Osteocyte (in vitro differentiated cells): Measurements from ENCODE around the gene HNF1B. TPM values are rescaled to one million over a fixed set of nuclear protein-coding genes. Genes with fewer than 3 reads are reported as not detected.

Experiments
- DNase-seq: peaks from one replicate; pipeline ENCODE4 v3.0.0; 2021; ENCODE audit warnings: mixed read lengths; ENCODE audit not compliant: unreplicated experiment; ENCODE audit errors: extremely low spot score
- H3K27ac Mint-ChIP-seq: one replicate; pipeline ENCODE4 v1.8.0; 2021; ENCODE audit warnings: mild to moderate bottlenecking, mixed read lengths; ENCODE audit not compliant: unreplicated experiment
- H3K27me3 Mint-ChIP-seq: one replicate; pipeline ENCODE4 v1.8.0; 2021; ENCODE audit warnings: mixed read lengths; ENCODE audit not compliant: unreplicated experiment
- H3K36me3 Mint-ChIP-seq: one replicate; pipeline ENCODE4 v1.8.0; 2021; ENCODE audit warnings: mixed read lengths; ENCODE audit not compliant: unreplicated experiment
- H3K4me1 Mint-ChIP-seq: one replicate; pipeline ENCODE4 v1.8.0; 2021; ENCODE audit warnings: mixed read lengths; ENCODE audit not compliant: unreplicated experiment
- H3K4me3 Mint-ChIP-seq: one replicate; pipeline ENCODE4 v1.8.0; 2021; ENCODE audit warnings: mild to moderate bottlenecking, moderate library complexity, mixed read lengths; ENCODE audit not compliant: unreplicated experiment
- H3K9me3 Mint-ChIP-seq: one replicate; pipeline ENCODE4 v1.8.0; 2021; ENCODE audit warnings: mixed read lengths; ENCODE audit not compliant: unreplicated experiment
- total RNA-seq: library from RNA; stranded (reverse); gene quantifications from 2 replicates; pipeline ENCODE4 v1.2.1, GENCODE V29; 2021
- TF ChIP-seq, protein P1 (sequence below): fragments of 200-600 bp; sonication (generic); IDR thresholded peaks from 2 replicates; pipeline ENCODE4 v1.5.0; 2021; ENCODE audit warnings: antibody characterized with exemption, mild to moderate bottlenecking, moderate library complexity

The HNF1B gene
- total RNA-seq, 1 donor from 2014 or later: 8.1 TPM

DNA sequence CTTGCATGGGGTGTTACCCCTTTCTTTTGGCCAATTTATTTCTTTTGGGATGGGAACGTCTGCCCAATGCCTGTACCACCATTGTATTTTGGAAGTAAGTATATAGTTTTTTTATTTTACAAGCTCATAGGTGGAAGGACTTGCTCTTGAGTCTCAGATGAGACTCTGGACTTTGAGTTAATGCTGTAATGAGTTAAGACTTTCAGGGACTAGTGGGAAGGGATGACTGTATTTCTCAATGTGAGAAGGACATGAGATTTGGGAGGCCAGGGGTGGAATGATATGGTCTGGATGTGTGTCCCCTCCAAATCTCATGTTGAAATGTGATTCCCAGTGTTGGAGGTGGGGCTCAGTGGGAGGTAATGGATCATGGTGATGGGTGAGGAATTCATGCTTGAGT lies 49.1 kb downstream of the HNF1B start:
- H3K27me3 Mint-ChIP-seq: no peaks in the 10 kb centered on the region
- H3K36me3 Mint-ChIP-seq: no peaks in the 10 kb centered on the region
- no peak overlapping the region for H3K4me3 Mint-ChIP-seq
- H3K4me1 Mint-ChIP-seq: no peaks in the 10 kb centered on the region
- DNase-seq: no peak
- TF ChIP-seq, protein P1, sequence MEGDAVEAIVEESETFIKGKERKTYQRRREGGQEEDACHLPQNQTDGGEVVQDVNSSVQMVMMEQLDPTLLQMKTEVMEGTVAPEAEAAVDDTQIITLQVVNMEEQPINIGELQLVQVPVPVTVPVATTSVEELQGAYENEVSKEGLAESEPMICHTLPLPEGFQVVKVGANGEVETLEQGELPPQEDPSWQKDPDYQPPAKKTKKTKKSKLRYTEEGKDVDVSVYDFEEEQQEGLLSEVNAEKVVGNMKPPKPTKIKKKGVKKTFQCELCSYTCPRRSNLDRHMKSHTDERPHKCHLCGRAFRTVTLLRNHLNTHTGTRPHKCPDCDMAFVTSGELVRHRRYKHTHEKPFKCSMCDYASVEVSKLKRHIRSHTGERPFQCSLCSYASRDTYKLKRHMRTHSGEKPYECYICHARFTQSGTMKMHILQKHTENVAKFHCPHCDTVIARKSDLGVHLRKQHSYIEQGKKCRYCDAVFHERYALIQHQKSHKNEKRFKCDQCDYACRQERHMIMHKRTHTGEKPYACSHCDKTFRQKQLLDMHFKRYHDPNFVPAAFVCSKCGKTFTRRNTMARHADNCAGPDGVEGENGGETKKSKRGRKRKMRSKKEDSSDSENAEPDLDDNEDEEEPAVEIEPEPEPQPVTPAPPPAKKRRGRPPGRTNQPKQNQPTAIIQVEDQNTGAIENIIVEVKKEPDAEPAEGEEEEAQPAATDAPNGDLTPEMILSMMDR: no peak
- no peaks in the 10 kb centered on the region for H3K9me3 Mint-ChIP-seq
- H3K27ac Mint-ChIP-seq: no peak overlapping the region

DNA sequence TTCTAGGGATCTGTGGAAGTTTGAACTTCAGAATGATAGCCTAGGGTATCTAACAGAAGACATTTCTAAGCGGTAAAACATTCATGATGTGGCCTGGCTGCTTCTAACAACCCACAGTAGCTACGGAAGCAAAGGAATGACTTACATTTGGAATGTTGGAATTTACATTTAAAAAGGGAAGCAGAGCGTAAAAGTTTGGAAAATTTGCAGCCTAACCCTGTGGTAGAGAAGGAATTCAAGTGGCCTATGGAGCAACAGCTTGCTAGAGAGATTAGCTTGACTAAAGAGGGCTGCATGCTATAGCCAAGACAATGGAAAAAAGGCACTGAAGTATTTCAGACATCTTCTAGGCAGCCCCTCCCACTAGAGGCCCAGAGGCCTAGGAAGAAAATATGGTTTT lies 50.1 kb downstream of the HNF1B start:
- no peaks in the 10 kb centered on the region for H3K4me1 Mint-ChIP-seq
- H3K27ac Mint-ChIP-seq: no peak overlapping the region
- no peaks in the 10 kb centered on the region for H3K36me3 Mint-ChIP-seq
- no peaks in the 10 kb centered on the region for H3K9me3 Mint-ChIP-seq
- H3K4me3 Mint-ChIP-seq: no peak overlapping the region
- H3K27me3 Mint-ChIP-seq: no peaks in the 10 kb centered on the region
- no peak for DNase-seq
- TF ChIP-seq, protein P1: no peak

GRCh38 chr17:37693328-37693727 lies 51.5 kb downstream of the HNF1B start:
- Mint-ChIP-seq H3K27ac (no peak overlapping the region), H3K4me3 (no peak overlapping the region), H3K4me1 (no peaks in the 10 kb centered on the region), H3K9me3 (no peaks in the 10 kb centered on the region), H3K27me3 (no peaks in the 10 kb centered on the region), H3K36me3 (no peaks in the 10 kb centered on the region)
- DNase-seq: no peak
- TF ChIP-seq, protein P1: no peak

DNA sequence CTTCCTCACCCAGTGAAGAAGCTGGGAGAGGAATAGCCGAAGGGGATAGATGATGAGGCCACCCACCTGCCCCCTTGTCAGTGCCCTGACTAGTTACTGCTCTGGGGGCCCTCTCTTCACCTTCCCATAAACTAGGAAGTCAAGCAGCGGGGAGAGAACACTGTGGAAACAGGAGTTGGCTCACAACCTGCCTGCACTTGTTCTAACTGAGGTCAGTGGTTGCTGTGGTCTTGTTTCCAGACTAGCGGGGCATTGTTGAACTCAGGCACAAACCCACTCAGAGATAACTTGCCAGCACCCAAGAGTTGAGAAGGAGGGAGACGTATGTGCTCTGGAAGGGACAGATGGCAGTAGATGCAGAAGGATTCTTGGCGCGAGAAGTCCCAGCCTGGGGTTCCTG lies 53.1 kb downstream of the HNF1B start:
- no peaks in the 10 kb centered on the region for H3K36me3 Mint-ChIP-seq
- no peak overlapping the region for H3K4me3 Mint-ChIP-seq
- no peaks in the 10 kb centered on the region for H3K27me3 Mint-ChIP-seq
- H3K27ac Mint-ChIP-seq: no peak overlapping the region
- no peaks in the 10 kb centered on the region for H3K9me3 Mint-ChIP-seq
- TF ChIP-seq, protein P1: no peak
- H3K4me1 Mint-ChIP-seq: no peaks in the 10 kb centered on the region
- no peak for DNase-seq

- Mint-ChIP-seq H3K27ac (no peak overlapping the region), H3K9me3 (no peaks in the 10 kb centered on the region), H3K4me3 (no peak overlapping the region), H3K4me1 (no peaks in the 10 kb centered on the region), H3K36me3 (no peaks in the 10 kb centered on the region), H3K27me3 (no peaks in the 10 kb centered on the region)
- DNase-seq: no peak
- TF ChIP-seq, protein P1: no peak
Observed at GRCh38 chr17:37689317-37689716, 55.5 kb downstream of the HNF1B start.
